Right lobe of liver (tissue), 6 donors: Measurements from ENCODE around the gene KLF18. TPM values are rescaled to one million over a fixed set of nuclear protein-coding genes. Genes with fewer than 3 reads are reported as not detected.

Experiments
- ATAC-seq, 4 donors: fragments of 200-7000 bp; cut with Tn5 transposase; one replicate each; pipeline ENCODE4 v1.9.1; 2020; ENCODE audit warnings: mild to moderate bottlenecking in 4 of 4, moderate library complexity in 4 of 4
- DNase-seq, 3 donors: peaks; one replicate each; pipeline ENCODE4 v3.0.0-alpha.2; 2020
- H3K27ac ChIP-seq, 3 donors: fragments of 200-600 bp; one replicate each; pipeline ENCODE4 v1.8.0; 2022
- H3K27me3 ChIP-seq, 2 donors: fragments of 200-600 bp; one replicate each; pipeline ENCODE4 v1.8.0; 2022
- H3K36me3 ChIP-seq, 4 donors: fragments of 200-600 bp; sonication (generic) in 1 of 4; one replicate each; pipeline versions ENCODE4 v1.5.1 to v1.8.0; 2017 to 2022; ENCODE audit warnings: control low read depth in 1 of 4
- H3K4me1 ChIP-seq, 4 donors: fragments of 200-600 bp; sonication (generic) in 1 of 4; one replicate each; pipeline versions ENCODE4 v1.5.1 to v1.8.0; 2017 to 2022; ENCODE audit warnings: control low read depth in 1 of 4
- H3K4me3 ChIP-seq, 3 donors: fragments of 200-600 bp; one replicate each; pipeline ENCODE4 v1.8.0; 2022
- H3K9me3 ChIP-seq, 4 donors: fragments of 200-600 bp; sonication (generic) in 1 of 4; one replicate each; pipeline versions ENCODE4 v1.5.1 to v1.8.0; 2017 to 2022; ENCODE audit warnings: control low read depth in 1 of 4
- POLR2A ChIP-seq: fragments of 450-650 bp; IDR thresholded peaks from one replicate; pipeline ENCODE4 v1.6.1; 2017; ENCODE audit warnings: antibody characterized with exemption, mild to moderate bottlenecking
- WGBS: methylation state at CpG from one replicate; pipeline ENCODE4 v1.1.6; 2018; ENCODE audit warnings: low coverage, low lambda C conversion rate; ENCODE audit not compliant: insufficient coverage; ENCODE audit errors: missing lambda C conversion rate; 5-methylcytosine and 5-hydroxymethylcytosine counted together
- intact Hi-C, 2 donors: fragments of 100-400 bp; cut with DNase I; formaldehyde crosslinking; loops; one replicate each; pipeline versions ENCODE4 v1.11.2 to v1.14.1; 2022
- small RNA-seq, 2 experiments: library from RNA; depleted of rRNA; stranded (forward); fragments of <200 nt; gene quantifications; one replicate each; pipeline ENCODE3, GENCODE V24; 2016
- total RNA-seq, 6 experiments: library from RNA; depleted of rRNA in 2 of 6; stranded (reverse); fragments of >200 nt in 2 of 6; fragmentation: NEBNext Ultra II Directional in 3 of 6; extraction: Animal tissue kit (Norgen Biotek cat#: 25700) in 3 of 6; gene quantifications; one replicate each; pipeline versions ENCODE4 v1.1.0 to v1.2.4, GENCODE V29; 2016 to 2023
- TF ChIP-seq, protein P1 (sequence below), 4 donors: fragments of 200-600 bp in 3 of 4; fragments of 450-650 bp in 1 of 4; IDR thresholded peaks; one replicate each; pipeline versions ENCODE4 v1.5.1 to v1.8.0; 2016 to 2022; ENCODE audit warnings: antibody characterized with exemption in 4 of 4, mild to moderate bottlenecking in 2 of 4
- donor health status: DM: no; HTN: yes; CAD: no.
- donor health status: DM: no; HTN: no; CAD: no.
- donor health status: DM: no; HTN: no; CAD: no.
- donor health status: DM: no; HTN: yes; CAD: no.
- donor health status: DM: no; HTN: yes; CAD: no.

KLF18 gene
- total RNA-seq, 6 experiments from 2014 or later: not detected

DNA sequence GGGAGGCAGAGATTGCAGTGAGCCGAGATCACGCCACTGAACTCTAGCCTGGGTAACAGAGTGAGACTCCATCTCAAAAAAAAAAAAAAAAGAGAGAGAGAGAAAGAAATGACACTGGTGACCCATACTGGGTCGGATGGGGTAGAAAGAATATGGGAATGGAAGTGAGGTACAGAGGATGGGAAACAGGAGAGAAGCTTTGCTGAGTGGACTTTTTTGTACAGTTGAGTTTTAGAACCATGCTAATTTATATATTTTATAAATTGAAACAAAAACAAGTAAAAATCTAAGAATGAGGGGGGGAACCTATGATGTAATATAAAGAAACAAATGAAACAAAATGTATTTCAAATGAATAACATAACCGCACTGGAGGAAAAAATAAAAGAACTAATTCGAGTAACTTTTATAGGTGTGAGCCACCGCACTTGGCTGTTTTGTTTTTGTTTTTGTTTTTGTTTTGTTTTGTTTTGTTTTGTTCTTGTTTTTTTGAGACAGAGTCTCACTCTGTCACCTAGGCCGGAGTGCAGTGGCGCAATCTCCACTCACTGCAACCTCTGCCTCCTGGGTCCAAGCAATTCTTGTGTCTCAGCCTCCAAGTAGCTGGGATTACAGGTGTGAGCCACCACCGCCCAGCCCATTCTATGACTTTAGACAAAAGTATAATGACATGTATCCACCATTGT is 41.1 kb downstream of the KLF18 start:
- ATAC-seq: no peak
- TF ChIP-seq, protein P1, sequence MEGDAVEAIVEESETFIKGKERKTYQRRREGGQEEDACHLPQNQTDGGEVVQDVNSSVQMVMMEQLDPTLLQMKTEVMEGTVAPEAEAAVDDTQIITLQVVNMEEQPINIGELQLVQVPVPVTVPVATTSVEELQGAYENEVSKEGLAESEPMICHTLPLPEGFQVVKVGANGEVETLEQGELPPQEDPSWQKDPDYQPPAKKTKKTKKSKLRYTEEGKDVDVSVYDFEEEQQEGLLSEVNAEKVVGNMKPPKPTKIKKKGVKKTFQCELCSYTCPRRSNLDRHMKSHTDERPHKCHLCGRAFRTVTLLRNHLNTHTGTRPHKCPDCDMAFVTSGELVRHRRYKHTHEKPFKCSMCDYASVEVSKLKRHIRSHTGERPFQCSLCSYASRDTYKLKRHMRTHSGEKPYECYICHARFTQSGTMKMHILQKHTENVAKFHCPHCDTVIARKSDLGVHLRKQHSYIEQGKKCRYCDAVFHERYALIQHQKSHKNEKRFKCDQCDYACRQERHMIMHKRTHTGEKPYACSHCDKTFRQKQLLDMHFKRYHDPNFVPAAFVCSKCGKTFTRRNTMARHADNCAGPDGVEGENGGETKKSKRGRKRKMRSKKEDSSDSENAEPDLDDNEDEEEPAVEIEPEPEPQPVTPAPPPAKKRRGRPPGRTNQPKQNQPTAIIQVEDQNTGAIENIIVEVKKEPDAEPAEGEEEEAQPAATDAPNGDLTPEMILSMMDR (IDR thresholded peaks at IDR 0.05): no peak
- no peak for TF ChIP-seq POLR2A
- 80% methylated on average over 9 of the region's 9 CpGs for WGBS
- H3K4me3 ChIP-seq: no peak overlapping the region
- intact Hi-C loops: no loop called here
- no peak overlapping the region for H3K27ac ChIP-seq
- H3K36me3 ChIP-seq: no peaks in the 10 kb centered on the region
- no peaks in the 10 kb centered on the region for H3K4me1 ChIP-seq
- no peak for DNase-seq
- no peaks in the 10 kb centered on the region for H3K9me3 ChIP-seq
- H3K27me3 ChIP-seq: no peaks in the 10 kb centered on the region

DNA sequence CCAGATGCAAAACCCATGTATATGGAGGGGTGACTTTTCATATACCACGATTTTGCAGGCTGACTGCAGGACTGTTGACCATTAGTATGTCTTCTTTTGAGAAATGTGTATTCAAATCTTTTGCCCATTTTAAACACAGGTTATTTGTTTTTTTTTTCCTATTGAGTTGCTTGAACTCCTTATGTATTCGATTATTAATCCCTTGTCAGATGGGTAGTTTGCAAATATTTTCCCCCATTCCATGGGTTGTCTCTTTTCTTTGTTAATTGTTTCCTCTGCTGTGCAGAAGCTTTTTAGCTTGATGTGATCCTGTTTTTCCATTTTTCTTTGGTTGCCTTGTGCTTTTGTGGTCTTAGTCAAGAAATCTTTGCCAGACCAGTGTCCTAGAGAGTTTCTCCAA is 47.4 kb downstream of the KLF18 start:
- no peaks in the 10 kb centered on the region for H3K9me3 ChIP-seq
- DNase-seq: no peak
- H3K4me1 ChIP-seq: no peaks in the 10 kb centered on the region
- H3K36me3 ChIP-seq: no peaks in the 10 kb centered on the region
- no peak overlapping the region for H3K4me3 ChIP-seq
- WGBS: 70% methylated on average over 2 of the region's 2 CpGs
- ATAC-seq: no peak
- H3K27me3 ChIP-seq: no peaks in the 10 kb centered on the region
- intact Hi-C loops: no loop called here
- no peak for TF ChIP-seq POLR2A
- TF ChIP-seq, protein P1 (IDR thresholded peaks at IDR 0.05): no peak
- no peak overlapping the region for H3K27ac ChIP-seq

DNA sequence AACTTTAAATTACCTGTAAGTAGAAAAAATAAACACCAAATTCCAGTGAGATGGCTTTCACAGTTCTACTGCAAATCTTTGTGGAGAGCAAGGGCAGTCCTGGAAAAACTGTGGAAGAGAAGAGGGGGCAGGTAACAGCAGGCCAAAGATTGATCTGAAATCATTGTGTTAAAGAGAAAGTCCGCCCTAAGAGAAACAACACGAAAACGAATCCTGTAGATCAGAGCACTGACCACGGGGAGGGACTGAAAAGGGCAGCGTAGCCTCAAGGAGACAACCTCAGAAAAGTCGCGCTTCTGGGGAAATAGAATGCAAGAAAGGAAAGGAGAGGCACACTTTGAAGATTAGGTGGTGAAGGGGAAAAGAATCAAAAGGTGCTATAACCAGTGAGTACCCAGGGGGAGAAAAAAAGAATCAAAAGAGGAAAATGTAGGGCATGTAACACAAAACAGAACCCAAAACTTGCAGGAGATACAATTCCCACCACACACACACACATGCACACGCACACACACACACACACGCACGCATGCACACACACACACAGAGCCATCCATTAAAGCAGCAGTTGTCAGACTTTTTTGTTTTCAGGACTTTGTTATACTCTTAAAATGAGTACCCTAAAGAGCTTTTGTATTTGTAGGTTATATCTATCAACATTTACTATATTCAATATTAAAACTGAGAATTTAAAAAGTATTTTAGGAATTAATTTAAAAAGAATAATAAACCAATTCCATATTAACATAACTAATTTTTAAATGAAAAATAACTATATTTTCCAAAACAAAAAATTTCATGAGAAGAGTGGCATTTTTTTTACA is 50.8 kb downstream of the KLF18 start:
- no peaks in the 10 kb centered on the region for H3K9me3 ChIP-seq
- 51% methylated on average over 9 of the region's 10 CpGs for WGBS

DNA sequence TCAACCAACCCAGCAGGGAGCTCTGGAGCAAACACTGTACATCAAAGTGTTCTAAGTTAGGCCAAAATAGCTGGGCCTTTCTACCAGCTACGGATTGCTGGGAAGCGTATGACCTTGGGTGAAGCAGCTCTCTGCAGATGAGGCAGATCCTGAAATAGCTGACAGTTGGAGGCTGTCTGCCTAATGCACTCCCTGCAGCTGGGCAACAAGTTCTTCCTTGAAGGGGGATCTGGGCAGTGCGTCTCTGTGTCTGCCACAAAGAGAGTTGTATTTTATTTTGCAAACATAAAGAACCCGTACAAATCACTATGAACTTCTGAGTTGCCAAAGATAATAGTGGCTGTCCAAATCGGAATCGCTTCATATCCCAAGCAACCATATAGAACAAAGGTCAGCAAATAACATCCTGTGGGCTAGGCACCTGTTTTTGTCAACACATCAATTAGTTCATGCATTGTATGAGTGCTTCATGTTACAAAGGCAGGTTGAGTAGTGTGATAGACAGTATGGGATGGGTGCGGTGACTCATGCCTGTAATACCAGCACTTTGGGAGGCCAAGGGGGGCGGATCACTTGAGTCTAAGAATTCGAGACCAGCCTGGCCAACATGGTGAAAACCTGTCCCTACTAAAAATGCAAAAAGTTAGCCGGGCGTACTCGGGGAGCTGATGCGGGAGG is 51.9 kb downstream of the KLF18 start:
- Histone ChIP-seq H3K36me3 (no peaks in the 10 kb centered on the region), H3K9me3 (no peaks in the 10 kb centered on the region), H3K27ac (no peak overlapping the region), H3K27me3 (no peaks in the 10 kb centered on the region), H3K4me3 (no peak overlapping the region), H3K4me1 (no peaks in the 10 kb centered on the region)
- 78% methylated on average over 12 of the region's 13 CpGs for WGBS
- ATAC-seq (peak in 1 of 4 donors; percentile 47), DNase-seq (no peak)
- TF ChIP-seq, protein P1 (IDR thresholded peaks at IDR 0.05): no peak
- TF ChIP-seq POLR2A: no peak
- intact Hi-C loops: no loop called here

More for the DNA sequence above, 50.8 kb downstream of the KLF18 start:
- no peaks in the 10 kb centered on the region for H3K4me1 ChIP-seq
- no peaks in the 10 kb centered on the region for H3K27me3 ChIP-seq
- H3K27ac ChIP-seq: peak overlapping the region in 1 of 3 donors; percentile 36
- no peak for TF ChIP-seq POLR2A
- TF ChIP-seq, protein P1 (IDR thresholded peaks at IDR 0.05): no peak
- ATAC-seq: peak in 2 of 4 donors; percentile 90
- intact Hi-C loops: no loop called here
- no peaks in the 10 kb centered on the region for H3K36me3 ChIP-seq
- H3K4me3 ChIP-seq: no peak overlapping the region
- DNase-seq: no peak

Small RNAs within 50 kb of the gene (small RNA-seq; reads per million reads assigned to genes)
- 0 reads per million in 2 experiments for gene AL035417.1
- gene OOSP1P1: 0 reads per million in 2 experiments
- gene RF00019: 0 reads per million in 2 experiments
- 0 reads per million in 2 experiments for gene RN7SL479P

Other genes starting within 250 kb of the KLF18 start
- under 1 TPM in 3 of 6 experiments, not detected in 3; 0.31 to 0.32 (median 0.31) TPM for gene ARTN, start 207.8 kb downstream of the KLF18 start, total RNA-seq
- 10 to 100 TPM; 12.4 to 18.9 (median 14.8) TPM for gene IPO13, start 194.7 kb downstream of the KLF18 start, total RNA-seq
- gene DPH2, start 171.6 kb downstream of the KLF18 start, total RNA-seq: 10 to 100 TPM in 5 of 6 experiments, 1 to 10 TPM in 1; 8.9 to 27.5 (median 12.0) TPM
- gene ATP6V0B, start 166.7 kb downstream of the KLF18 start, total RNA-seq: 100 to 1,000 TPM in 2 of 6 experiments, 10 to 100 TPM in 4; 64.4 to 142 (median 76.9) TPM
- gene B4GALT2, start 162.4 kb downstream of the KLF18 start, total RNA-seq: 10 to 100 TPM; 13.4 to 49.5 (median 18.5) TPM
- gene CCDC24, start 150.0 kb downstream of the KLF18 start, total RNA-seq: 1 to 10 TPM; 2.2 to 8.4 (median 3.5) TPM
- 1 to 10 TPM in 4 of 6 experiments, under 1 TPM in 2; 0.78 to 2.2 (median 1.9) TPM for gene SLC6A9, start 110.2 kb downstream of the KLF18 start, total RNA-seq
- gene KLF17, start 22.8 kb downstream of the KLF18 start, total RNA-seq: not detected
- gene DMAP1, start 71.8 kb upstream of the KLF18 start, total RNA-seq: 10 to 100 TPM; 16.2 to 27.8 (median 23.3) TPM
- gene ERI3, start 213.6 kb upstream of the KLF18 start, total RNA-seq: 10 to 100 TPM; 20.6 to 30.6 (median 23.8) TPM